Measurements from ENCODE around the gene FEZ2. TPM values are rescaled to one million over a fixed set of nuclear protein-coding genes. Genes with fewer than 3 reads are reported as not detected.

FEZ2 gene
- total and polyA plus RNA-seq, 2 donors (not counting 3 experiments of a cell fraction or from before 2014, with no cell fraction given), result 41.2 to 72.4 TPM

GRCh38 chr2:36620321-36620720 lies 22.4 kb upstream of the FEZ2 start:
- BruUV-seq (replicated peaks), result no TSS peak
- H3K27me3 ChIP-seq (ENCODE audit: control insufficient read depth in 2 of 2, insufficient read depth in 2 of 2, low read length in 2 of 2), result no peaks in the 10 kb centered on the region
- TF ChIP-seq MYC (IDR thresholded peaks at IDR 0.05; ENCODE audit: low read depth, low read length) (no peak), FOS (IDR thresholded peaks at IDR 0.05; ENCODE audit: borderline replicate concordance, insufficient read depth, low read length) (no peak), EZH2 (IDR thresholded peaks at IDR 0.05; ENCODE audit: borderline replicate concordance, low read depth, low read length, severe bottlenecking) (no peak), POLR2A (IDR thresholded peaks at IDR 0.05; ENCODE audit: low read depth, low read length) (no peak), GATA2 (IDR thresholded peaks at IDR 0.05; ENCODE audit: insufficient read depth, insufficient read length, low read depth, low read length) (no peak), POLR2AphosphoS5 (IDR thresholded peaks at IDR 0.05; ENCODE audit: insufficient read depth, low read depth, low read length) (no peak), JUN (IDR thresholded peaks at IDR 0.05; ENCODE audit: borderline replicate concordance, insufficient read depth, insufficient read length, low read depth) (no peak)
- TF ChIP-seq, protein P1, sequence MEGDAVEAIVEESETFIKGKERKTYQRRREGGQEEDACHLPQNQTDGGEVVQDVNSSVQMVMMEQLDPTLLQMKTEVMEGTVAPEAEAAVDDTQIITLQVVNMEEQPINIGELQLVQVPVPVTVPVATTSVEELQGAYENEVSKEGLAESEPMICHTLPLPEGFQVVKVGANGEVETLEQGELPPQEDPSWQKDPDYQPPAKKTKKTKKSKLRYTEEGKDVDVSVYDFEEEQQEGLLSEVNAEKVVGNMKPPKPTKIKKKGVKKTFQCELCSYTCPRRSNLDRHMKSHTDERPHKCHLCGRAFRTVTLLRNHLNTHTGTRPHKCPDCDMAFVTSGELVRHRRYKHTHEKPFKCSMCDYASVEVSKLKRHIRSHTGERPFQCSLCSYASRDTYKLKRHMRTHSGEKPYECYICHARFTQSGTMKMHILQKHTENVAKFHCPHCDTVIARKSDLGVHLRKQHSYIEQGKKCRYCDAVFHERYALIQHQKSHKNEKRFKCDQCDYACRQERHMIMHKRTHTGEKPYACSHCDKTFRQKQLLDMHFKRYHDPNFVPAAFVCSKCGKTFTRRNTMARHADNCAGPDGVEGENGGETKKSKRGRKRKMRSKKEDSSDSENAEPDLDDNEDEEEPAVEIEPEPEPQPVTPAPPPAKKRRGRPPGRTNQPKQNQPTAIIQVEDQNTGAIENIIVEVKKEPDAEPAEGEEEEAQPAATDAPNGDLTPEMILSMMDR (IDR thresholded peaks at IDR 0.05; ENCODE audit: extremely low read depth in 1 of 2, insufficient read depth in 1 of 2, low read depth in 1 of 2, low read length in 2 of 2), result no peak
- TF ChIP-seq, protein P2, sequence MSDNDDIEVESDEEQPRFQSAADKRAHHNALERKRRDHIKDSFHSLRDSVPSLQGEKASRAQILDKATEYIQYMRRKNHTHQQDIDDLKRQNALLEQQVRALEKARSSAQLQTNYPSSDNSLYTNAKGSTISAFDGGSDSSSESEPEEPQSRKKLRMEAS (IDR thresholded peaks at IDR 0.05; ENCODE audit: insufficient read depth, insufficient read length), result no peak
- ChIA-PET CTCF (no interaction called here), POLR2A (no interaction called here)
- no peak for FAIRE-seq
- no peaks in the 10 kb centered on the region for H4K20me1 ChIP-seq (replicated peaks; ENCODE audit: control insufficient read depth, extremely low read depth, insufficient read depth, low read length)
- intact Hi-C loops (cut with micrococcal nuclease) (no loop called here), dilution Hi-C loops (cut with MboI; ENCODE audit: extremely low pct_ligation_motif_present, low sequenced_read_pairs) (no loop called here)
- no peak overlapping the region for H2AFZ ChIP-seq (ENCODE audit: low read depth, low read length)
- H3K4me1 ChIP-seq (ENCODE audit: control insufficient read depth, extremely low read depth, insufficient read depth, low read length), result no peaks in the 10 kb centered on the region
- no peak overlapping the region for H3K4me3 ChIP-seq (replicated peaks in 1 of 3; ENCODE audit: insufficient read depth in 1 of 3, low read depth in 1 of 3, low read length in 3 of 3)
- no peak for DNase-seq (ENCODE audit: low read depth, low spot score)
- H3K36me3 ChIP-seq (ENCODE audit: control insufficient read depth in 2 of 2, extremely low read depth in 1 of 2, insufficient read depth in 2 of 2, low read length in 2 of 2), result no peaks in the 10 kb centered on the region
- H3K9me3 ChIP-seq (replicated peaks; ENCODE audit: control insufficient read depth, insufficient read depth, low read length), result no peaks in the 10 kb centered on the region
- H3K9me1 ChIP-seq (replicated peaks; ENCODE audit: control insufficient read depth, extremely low read depth, insufficient read depth, low read length), result no peaks in the 10 kb centered on the region
- no peak overlapping the region for H3K27ac ChIP-seq (ENCODE audit: insufficient read depth, low read depth, low read length)
- no peak overlapping the region for H3K4me2 ChIP-seq (ENCODE audit: insufficient read depth, low read length)
- no peak overlapping the region for H3K9ac ChIP-seq (replicated peaks; ENCODE audit: extremely low read depth, insufficient read depth, low read length)
- H3K79me2 ChIP-seq (ENCODE audit: control insufficient read depth, insufficient read depth, low read length), result no peaks in the 10 kb centered on the region
